C1 segment of cervical spinal cord (tissue), 14 donors: ENCODE results near the gene DZIP1L.

Source experiments
- DNase-seq, 14 donors: peaks; one replicate each; lab custom pipeline; 2025; lab: John Stamatoyannopoulos, UW

The DZIP1L gene

GRCh38 chr3:138038725-138039462 lies 76.5 kb downstream of the DZIP1L start:
- no peak for DNase-seq

DNA sequence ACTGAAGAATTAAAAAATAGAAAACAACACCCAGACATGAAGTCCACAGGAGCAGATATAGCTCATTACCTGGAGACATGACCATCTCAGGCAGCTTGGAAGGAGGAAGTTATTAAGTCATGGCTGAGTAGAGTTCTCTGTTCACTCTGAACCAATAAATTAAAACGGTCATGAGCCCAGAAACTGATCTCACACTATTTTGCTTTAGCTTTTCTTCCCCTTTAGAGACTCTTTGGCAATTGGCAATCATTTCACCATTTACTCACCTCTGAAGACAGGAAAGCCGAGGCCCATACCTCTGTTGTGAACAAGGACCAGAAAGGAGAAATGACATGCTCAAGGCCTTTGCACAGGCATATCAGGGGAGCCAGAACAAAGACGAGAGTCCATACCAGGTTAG lies 78.8 kb downstream of the DZIP1L start:
- no peak for DNase-seq

- no peak for DNase-seq
Observed at GRCh38 chr3:138034918-138035317, 80.5 kb downstream of the DZIP1L start.

GRCh38 chr3:138033202-138033691 lies 82.2 kb downstream of the DZIP1L start:
- no peak for DNase-seq

DNA sequence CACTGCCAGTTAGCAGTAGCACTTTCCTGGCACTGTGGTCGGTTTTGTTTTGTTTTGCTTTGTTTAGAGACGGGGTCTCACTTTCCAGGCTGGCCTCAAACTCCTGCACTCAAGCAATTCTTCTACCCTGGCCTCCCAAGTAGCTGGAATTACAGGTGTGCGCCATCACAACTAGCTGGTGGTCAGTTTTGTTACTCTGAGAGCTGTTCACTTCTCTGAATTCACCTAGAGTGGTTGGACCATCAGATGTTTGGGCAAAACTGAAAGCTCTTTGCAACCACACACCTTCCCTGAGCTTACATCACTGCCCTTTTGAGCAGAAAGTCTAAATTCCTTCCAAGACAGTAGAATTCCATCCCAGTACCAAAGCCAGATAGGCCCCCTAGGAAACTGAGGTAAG lies 82.8 kb downstream of the DZIP1L start:
- DNase-seq, result no peak

DNA sequence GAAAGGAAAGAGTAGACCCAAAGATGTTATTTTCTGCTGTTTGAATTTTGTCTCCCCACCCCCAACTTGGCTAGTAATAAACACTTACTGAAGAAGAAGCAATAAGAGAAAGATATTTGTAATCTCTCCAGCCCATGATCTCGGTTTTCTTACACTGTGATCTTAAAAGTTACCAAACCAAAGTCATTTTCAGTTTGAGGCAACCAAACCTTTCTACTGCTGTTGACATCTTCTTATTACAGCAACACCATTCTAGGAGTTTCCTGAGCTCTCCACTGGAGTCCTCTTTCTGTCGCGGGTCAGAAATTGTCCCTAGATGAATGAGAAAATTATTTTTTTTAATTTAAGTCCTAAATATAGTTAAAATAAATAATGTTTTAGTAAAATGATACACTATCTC lies 83.9 kb downstream of the DZIP1L start:
- no peak for DNase-seq

DNA sequence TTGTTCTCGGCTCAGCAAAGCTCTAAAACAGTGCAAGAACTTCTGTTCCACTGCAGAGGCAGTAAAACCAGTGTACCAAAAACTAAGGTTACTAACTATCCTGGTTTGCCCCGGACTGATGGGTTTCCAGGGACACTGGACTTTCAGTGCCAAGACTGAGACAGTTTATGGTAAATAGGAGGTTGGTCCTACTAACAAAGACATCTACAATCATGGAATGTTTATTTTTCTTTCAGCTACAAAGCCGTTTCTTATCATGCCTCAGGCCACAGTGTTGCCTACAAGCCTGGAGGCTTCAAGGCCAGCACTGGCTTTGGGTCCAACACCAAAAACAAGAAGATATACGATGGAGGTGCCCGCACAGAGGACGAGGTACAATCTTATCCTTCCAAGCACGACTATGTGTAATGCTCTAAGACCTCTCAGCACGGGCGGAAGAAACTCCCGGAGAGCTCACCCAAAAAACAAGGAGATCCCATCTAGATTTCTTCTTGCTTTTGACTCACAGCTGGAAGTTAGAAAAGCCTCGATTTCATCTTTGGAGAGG lies 84.6 kb downstream of the DZIP1L start:
- DNase-seq, result no peak

DNA sequence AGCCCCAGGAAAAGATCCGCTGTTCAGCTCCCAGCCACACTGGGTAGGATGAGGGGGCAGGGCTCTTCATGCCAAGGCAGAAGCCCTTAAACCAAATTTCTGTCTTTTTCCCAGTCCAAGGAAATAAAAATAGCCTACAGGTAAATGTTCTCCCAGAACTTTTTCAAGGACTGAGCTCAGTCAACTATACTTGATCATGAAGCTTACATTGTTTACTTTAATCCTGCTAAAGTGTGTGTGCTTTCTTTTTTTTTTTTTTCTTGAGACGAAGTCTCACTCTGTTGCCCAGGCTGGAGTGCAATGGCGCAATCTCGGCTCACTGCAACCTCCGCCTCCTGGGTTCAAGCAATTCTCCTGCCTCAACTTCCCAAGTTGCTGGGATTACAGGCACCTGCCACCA lies 87.6 kb downstream of the DZIP1L start:
- DNase-seq, result no peak

DNA sequence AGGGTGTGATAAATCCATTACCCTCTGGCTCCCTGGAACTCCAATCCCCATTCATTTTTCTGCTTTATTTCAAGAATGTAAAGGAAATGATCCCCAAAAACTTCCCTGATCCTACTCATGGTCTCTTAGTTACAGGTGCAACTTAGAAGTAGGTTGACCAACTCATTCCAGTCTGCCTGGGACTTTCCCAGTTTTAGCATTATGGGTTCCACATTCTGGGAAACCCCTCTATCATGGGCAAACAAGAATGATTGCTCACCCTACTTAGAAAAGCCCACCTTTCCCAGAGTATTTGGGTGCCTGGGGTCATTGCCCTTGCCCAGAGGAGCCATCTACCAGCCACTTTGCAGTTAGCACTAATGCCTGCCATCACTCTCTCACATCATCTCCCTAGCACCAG lies 89.9 kb downstream of the DZIP1L start:
- DNase-seq, result no peak

DNA sequence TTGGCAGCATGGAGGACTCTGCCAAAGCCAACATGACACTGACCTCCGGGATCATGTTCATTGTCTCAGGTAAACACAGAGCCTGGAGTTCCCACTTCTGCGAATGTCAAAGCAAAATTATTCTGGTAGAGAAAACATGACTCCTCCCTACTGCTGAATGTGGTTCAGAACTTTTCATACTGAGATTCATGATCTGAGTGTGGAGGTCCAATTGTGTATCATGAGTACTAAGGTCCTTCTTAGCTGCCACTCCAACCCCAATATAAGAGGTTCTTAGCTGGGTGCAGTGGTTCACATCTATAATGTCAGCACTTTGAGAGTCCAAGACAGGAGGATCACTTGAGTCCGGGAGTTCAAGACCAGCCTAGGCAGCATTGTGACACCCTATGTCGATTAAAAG lies 91.7 kb downstream of the DZIP1L start:
- DNase-seq, result no peak

DNA sequence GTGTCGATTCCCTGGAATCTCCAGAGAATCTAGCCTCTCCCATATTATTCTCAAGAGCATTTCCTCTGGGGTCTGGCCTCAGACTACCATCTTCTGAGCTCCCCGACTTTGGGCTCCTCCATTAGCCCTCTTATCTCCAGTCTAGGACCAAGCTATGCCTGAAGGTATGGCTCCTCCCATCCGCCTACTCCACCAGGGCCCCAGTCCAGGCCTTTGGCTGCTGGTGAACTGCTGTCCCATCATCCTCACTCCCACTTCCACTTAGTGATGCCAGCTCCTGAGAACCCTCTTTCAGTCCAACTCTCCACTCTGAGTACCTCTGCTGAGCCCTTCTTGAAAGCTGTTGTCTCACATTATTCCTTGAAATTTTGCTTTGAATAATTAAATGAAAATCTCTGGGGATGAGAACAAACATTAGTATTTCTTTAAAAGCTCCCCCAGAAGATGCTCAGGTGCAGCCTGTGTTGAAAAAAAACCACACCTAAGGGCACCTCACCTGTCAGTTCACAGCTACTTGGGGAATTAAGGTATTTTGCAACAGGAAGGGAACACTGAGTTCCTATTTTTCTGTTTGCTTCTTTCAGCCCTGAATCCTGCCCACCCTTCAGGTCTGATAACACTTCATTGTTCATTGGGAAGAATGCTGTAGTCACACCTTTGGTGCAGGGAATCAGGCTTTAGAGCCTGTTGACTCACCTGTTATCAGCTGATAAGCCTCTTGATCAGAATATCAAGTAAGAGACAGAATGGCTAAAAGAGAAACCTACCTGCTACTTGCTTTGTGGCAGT lies 95.9 kb downstream of the DZIP1L start:
- no peak for DNase-seq

DNA sequence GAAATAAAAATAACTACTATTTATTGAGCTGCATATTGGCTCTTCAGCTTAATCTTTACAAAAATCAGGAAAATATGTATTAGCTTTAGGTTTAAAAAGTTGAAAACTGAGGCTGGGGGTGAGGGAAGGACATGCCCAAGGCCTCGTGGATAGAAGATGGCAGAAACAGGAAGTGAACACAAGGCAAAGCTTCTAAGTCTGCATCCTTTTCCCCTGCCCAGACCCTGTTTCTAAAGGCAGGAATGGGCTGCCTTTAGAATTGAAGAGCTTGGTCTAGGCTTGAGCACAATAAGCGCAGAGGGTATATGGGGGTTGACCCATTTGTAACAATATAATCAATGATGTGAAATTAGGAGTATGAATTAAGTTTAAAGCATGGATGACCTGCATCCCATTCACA lies 99.3 kb downstream of the DZIP1L start:
- DNase-seq, result no peak

GRCh38 chr3:138012526-138012925 lies 102.9 kb downstream of the DZIP1L start:
- DNase-seq, result no peak
